Calu3 (cell line): ENCODE results near the gene OLFML3. TPM values are rescaled to one million over a fixed set of nuclear protein-coding genes. Genes with fewer than 3 reads are reported as not detected.

Experiments used
- BruUV-seq: library from RNA; stranded (reverse); fragments of 400-500 nt; replicated peaks from 2 replicates; lab custom pipeline; 2021; lab: Mats Ljungman, UMichigan
- CTCF ChIA-PET: fragments of 300-600 bp; sonication (Branson Sonifier 250); formaldehyde crosslinking; loops from one replicate; lab custom pipeline; 2022; ENCODE audit warnings: antibody characterized with exemption; lab: Charles Lee
- DNase-seq: peaks from one replicate; pipeline ENCODE4 v3.0.0; 2022
- H3K27ac Mint-ChIP-seq: one replicate; pipeline ENCODE4 v1.8.0; 2022; ENCODE audit warnings: mixed read lengths; ENCODE audit not compliant: unreplicated experiment
- H3K27me3 Mint-ChIP-seq: one replicate; pipeline ENCODE4 v1.8.0; 2022; ENCODE audit warnings: mixed read lengths; ENCODE audit not compliant: unreplicated experiment
- H3K36me3 Mint-ChIP-seq: one replicate; pipeline ENCODE4 v1.8.0; 2022; ENCODE audit warnings: mild to moderate bottlenecking, moderate library complexity, mixed read lengths; ENCODE audit not compliant: insufficient read depth, unreplicated experiment
- H3K4me1 Mint-ChIP-seq: one replicate; pipeline ENCODE4 v1.8.0; 2022; ENCODE audit warnings: mild to moderate bottlenecking, low read depth, mixed read lengths; ENCODE audit not compliant: unreplicated experiment
- H3K4me3 Mint-ChIP-seq: one replicate; pipeline ENCODE4 v1.8.0; 2022; ENCODE audit warnings: mild to moderate bottlenecking, low read depth, moderate library complexity, mixed read lengths; ENCODE audit not compliant: unreplicated experiment
- H3K9me3 Mint-ChIP-seq: one replicate; pipeline ENCODE4 v1.8.0; 2022; ENCODE audit warnings: low read depth, mixed read lengths; ENCODE audit not compliant: unreplicated experiment
- intact Hi-C: fragments of 100-400 bp; cut with micrococcal nuclease; formaldehyde crosslinking; loops from one replicate; pipeline ENCODE4 v1.10.0; 2022; ENCODE audit not compliant: unreplicated experiment
- total RNA-seq: library from RNA; stranded (reverse); gene quantifications from 2 replicates; pipeline ENCODE4 v1.2.3, GENCODE V29; 2022
- TF ChIP-seq, protein P1 (sequence below): fragments of 200-600 bp; IDR thresholded peaks from one replicate; pipeline ENCODE4 v1.8.0; 2022; ENCODE audit warnings: antibody characterized with exemption; ENCODE audit not compliant: unreplicated experiment

The OLFML3 gene
- total RNA-seq, 1 experiment from 2014 or later: not detected

DNA sequence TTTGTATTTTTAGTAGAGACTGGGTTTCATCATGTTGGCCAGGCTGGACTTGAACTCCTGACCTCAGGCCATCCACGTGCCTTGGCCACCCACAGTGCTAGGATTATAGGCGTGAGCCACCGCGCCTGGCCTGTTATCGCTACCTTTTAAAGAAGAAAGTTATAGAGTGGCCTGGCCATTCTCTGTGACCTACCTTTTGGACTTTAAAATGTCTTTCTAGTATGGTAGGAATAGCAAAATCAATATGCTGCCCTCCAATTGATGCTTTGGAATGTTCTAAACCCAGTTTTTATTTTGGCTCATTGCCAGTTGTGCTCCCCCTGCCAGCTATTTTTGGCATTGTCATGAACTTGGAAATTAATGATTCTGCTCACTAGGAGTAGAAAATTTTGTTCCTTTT, 30.3 kb upstream of the OLFML3 start:
- Mint-ChIP-seq H3K9me3 (no peaks in the 10 kb centered on the region), H3K27me3 (no peaks in the 10 kb centered on the region), H3K36me3 (no peaks in the 10 kb centered on the region), H3K27ac (no peak overlapping the region), H3K4me1 (peaks cover 7% of the 10 kb centered on the region), H3K4me3 (no peak overlapping the region)
- no peak for DNase-seq
- TF ChIP-seq, protein P1, sequence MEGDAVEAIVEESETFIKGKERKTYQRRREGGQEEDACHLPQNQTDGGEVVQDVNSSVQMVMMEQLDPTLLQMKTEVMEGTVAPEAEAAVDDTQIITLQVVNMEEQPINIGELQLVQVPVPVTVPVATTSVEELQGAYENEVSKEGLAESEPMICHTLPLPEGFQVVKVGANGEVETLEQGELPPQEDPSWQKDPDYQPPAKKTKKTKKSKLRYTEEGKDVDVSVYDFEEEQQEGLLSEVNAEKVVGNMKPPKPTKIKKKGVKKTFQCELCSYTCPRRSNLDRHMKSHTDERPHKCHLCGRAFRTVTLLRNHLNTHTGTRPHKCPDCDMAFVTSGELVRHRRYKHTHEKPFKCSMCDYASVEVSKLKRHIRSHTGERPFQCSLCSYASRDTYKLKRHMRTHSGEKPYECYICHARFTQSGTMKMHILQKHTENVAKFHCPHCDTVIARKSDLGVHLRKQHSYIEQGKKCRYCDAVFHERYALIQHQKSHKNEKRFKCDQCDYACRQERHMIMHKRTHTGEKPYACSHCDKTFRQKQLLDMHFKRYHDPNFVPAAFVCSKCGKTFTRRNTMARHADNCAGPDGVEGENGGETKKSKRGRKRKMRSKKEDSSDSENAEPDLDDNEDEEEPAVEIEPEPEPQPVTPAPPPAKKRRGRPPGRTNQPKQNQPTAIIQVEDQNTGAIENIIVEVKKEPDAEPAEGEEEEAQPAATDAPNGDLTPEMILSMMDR: no peak
- intact Hi-C loops: no loop called here
- BruUV-seq: no TSS peak
- CTCF ChIA-PET: no interaction called here

DNA sequence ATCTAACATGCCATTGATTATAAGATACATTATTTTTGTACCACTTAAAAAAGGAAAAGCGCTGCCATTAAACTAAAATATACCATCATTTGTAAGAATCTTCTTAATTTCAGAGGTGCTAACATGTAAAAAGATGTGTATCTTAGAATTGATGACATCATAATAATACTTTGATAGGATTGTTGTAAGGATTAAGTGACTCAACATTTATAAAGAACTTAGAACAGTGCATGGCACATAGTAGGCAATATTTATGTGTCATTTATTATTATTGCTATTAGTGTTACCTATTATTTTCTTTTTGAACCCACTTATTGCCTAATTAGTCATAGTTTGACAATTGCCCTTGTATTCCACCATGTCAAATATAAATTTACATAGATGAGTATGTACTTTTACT, 28.4 kb upstream of the OLFML3 start:
- CTCF ChIA-PET: interaction anchor here (0.6 kb wide), 1 partner anchor 111 kb away, joined by 4 read pairs; no protein-coding TSS in a partner anchor
- H3K4me3 Mint-ChIP-seq: no peak overlapping the region
- peaks cover 7% of the 10 kb centered on the region for H3K4me1 Mint-ChIP-seq
- BruUV-seq: no TSS peak
- intact Hi-C loops: no loop called here
- no peak overlapping the region for H3K27ac Mint-ChIP-seq
- H3K9me3 Mint-ChIP-seq: no peaks in the 10 kb centered on the region
- no peak for DNase-seq
- TF ChIP-seq, protein P1: no peak
- H3K36me3 Mint-ChIP-seq: peaks cover 4% of the 10 kb centered on the region
- no peaks in the 10 kb centered on the region for H3K27me3 Mint-ChIP-seq

DNA sequence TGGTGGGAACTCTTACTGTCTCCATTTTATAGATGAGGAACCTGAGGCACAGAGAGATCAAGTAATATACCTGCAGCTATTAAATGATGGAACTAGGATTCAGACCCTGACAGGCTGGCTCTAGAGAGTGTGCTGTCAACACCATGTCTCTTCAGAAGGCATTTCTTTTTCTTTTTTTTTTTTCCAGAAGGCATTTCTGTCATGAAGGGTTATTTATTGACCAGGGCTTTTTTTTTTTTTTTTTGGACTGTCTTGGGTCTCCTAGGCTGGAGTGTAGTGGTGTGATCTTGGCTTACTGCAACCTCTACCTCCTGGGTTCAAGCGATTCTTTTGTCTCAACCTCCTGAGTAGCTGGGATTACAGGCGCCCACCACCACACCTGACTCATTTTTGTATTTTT, 27.6 kb upstream of the OLFML3 start:
- intact Hi-C loops: no loop called here
- CTCF ChIA-PET: interaction anchor here (0.7 kb wide), 1 partner anchor 400 kb away, joined by 3 read pairs; no protein-coding TSS in a partner anchor
- no TSS peak for BruUV-seq
- DNase-seq: no peak
- Mint-ChIP-seq H3K36me3 (peaks cover 4% of the 10 kb centered on the region), H3K27ac (no peak overlapping the region), H3K4me1 (peaks cover 7% of the 10 kb centered on the region), H3K9me3 (no peaks in the 10 kb centered on the region), H3K4me3 (no peak overlapping the region), H3K27me3 (no peaks in the 10 kb centered on the region)
- TF ChIP-seq, protein P1: no peak

DNA sequence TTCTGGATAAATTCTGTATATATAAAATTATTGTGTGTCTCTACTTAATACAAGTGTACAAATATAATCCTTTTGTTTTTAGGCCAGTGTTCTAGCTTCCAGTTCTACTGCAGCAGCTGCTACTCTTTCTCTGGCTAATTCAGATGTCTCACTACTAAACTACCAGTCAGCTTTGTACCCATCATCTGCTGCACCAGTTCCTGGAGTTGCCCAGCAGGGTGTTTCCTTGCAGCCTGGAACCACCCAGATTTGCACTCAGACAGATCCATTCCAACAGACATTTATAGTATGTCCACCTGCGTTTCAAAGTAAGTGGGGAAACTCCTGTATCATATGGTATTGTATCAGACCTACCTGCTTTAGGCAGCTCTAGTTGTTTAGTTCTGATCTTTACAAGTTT, 21.3 kb upstream of the OLFML3 start:
- Mint-ChIP-seq H3K27ac (no peak overlapping the region), H3K9me3 (no peaks in the 10 kb centered on the region), H3K36me3 (peaks cover 4% of the 10 kb centered on the region), H3K4me1 (no peaks in the 10 kb centered on the region), H3K4me3 (no peak overlapping the region), H3K27me3 (no peaks in the 10 kb centered on the region)
- CTCF ChIA-PET: no interaction called here
- TF ChIP-seq, protein P1: no peak
- DNase-seq: no peak
- BruUV-seq: no TSS peak
- intact Hi-C loops: no loop called here
